Osteoblast (primary cell): ENCODE data around the gene LAMC1. TPM values are rescaled to one million over a fixed set of nuclear protein-coding genes. Genes with fewer than 3 reads are reported as not detected.
"Not testable (repeated sequence)": the region's sequence is repeated elsewhere in the genome, so short reads cannot be mapped to it uniquely, and the experiment has no call there.

Source experiments
- DNase-seq: peaks from one replicate; pipeline ENCODE4 v3.0.0; 2011; ENCODE audit warnings: low spot score, mixed read lengths; ENCODE audit not compliant: insufficient read length; ENCODE audit errors: missing footprints
- H2AFZ ChIP-seq: 2 replicates; pipeline ENCODE4 v1.6.0; 2011; ENCODE audit warnings: mild to moderate bottlenecking, low read length
- H3K27ac ChIP-seq: 2 replicates; pipeline ENCODE4 v1.5.1; 2011; ENCODE audit warnings: mild to moderate bottlenecking, low read depth, low read length, moderate library complexity
- H3K27me3 ChIP-seq: 2 replicates; pipeline ENCODE4 v1.6.0; 2012; ENCODE audit warnings: mild to moderate bottlenecking, control low read depth, inconsistent platforms, low read length, moderate library complexity; ENCODE audit not compliant: insufficient read depth
- H3K36me3 ChIP-seq: 2 replicates; pipeline ENCODE4 v1.5.1; 2011; ENCODE audit warnings: mild to moderate bottlenecking, low read length, control low read depth, moderate library complexity; ENCODE audit not compliant: insufficient read depth
- H3K4me1 ChIP-seq: 2 replicates; pipeline ENCODE4 v1.5.1; 2011; ENCODE audit warnings: mild to moderate bottlenecking, low read length, control low read depth, moderate library complexity; ENCODE audit not compliant: insufficient read depth
- H3K4me2 ChIP-seq: 2 replicates; pipeline ENCODE4 v1.6.0; 2011; ENCODE audit warnings: mild to moderate bottlenecking, low read length; ENCODE audit not compliant: insufficient read depth
- H3K4me3 ChIP-seq: fragments of 200-600 bp; sonication (generic); 3 replicates; pipeline ENCODE4 v1.5.1; 2012; ENCODE audit warnings: mild to moderate bottlenecking, low read length, inconsistent platforms; ENCODE audit not compliant: insufficient read depth
- H3K79me2 ChIP-seq: 2 replicates; pipeline ENCODE4 v1.6.0; 2012; ENCODE audit warnings: mild to moderate bottlenecking, low read length, control low read depth, inconsistent platforms; ENCODE audit not compliant: insufficient read depth
- H3K9me3 ChIP-seq: 2 replicates; pipeline ENCODE4 v1.5.1; 2011; ENCODE audit warnings: low read depth, low read length, control low read depth
- H4K20me1 ChIP-seq: 2 replicates; pipeline ENCODE4 v1.6.0; 2012; ENCODE audit warnings: mild to moderate bottlenecking, low read length, control low read depth; ENCODE audit not compliant: insufficient read depth
- total RNA-seq: library from RNA; depleted of rRNA; stranded (reverse); fragments of >200 nt; gene quantifications from 2 replicates; pipeline ENCODE4 v1.2.3, GENCODE V29; 2012
- TF ChIP-seq, protein P1 (sequence below): IDR thresholded peaks from 2 replicates; pipeline ENCODE4 v1.5.1; 2011; ENCODE audit warnings: mild to moderate bottlenecking, low read depth, low read length, moderate library complexity; ENCODE audit errors: extremely low read depth

The LAMC1 gene
- total RNA-seq, 1 donor, result 966 TPM

DNA sequence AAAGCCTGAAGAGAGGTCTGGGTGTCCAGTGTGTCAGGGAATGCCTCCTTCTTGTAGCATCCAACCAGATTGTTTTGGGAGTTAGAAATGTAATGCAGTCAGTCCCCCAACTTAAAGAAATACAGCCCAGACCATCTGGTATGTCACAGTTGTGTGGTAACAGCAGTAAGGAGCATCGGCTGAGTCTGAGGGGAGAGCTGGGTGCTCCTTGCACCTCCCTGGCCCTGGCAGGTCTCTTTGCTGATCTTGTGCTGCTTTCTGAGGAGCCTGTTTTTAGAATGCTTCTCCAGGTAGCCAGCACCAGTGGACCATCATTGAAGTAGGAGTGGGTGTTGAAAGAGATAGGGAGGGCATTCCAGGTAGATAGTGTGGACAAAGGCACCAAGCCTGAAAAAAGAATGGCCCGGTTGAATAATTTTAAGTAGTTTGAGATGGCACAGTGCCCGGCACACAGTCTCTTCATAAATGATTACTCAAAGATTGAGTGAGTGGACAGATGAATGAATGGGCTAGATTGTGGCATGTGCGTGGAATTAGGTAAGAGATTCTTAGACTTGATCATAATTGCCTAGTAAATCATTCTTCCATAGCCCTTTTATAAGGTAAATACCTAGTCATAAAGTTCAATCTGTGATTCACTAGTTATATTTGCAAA, 46.5 kb downstream of the LAMC1 start:
- Histone ChIP-seq H3K27ac (peak overlapping the region; percentile 34), H3K4me2 (no peak overlapping the region), H3K4me1 (peaks cover 46% of the 10 kb centered on the region), H2AFZ (no peak overlapping the region), H3K36me3 (peaks cover 2% of the 10 kb centered on the region), H3K9me3 (no peaks in the 10 kb centered on the region), H3K4me3 (no peak overlapping the region), H3K27me3 (no peaks in the 10 kb centered on the region), H4K20me1 (peaks cover 78% of the 10 kb centered on the region), H3K79me2 (peaks cover 99% of the 10 kb centered on the region)
- TF ChIP-seq, protein P1, sequence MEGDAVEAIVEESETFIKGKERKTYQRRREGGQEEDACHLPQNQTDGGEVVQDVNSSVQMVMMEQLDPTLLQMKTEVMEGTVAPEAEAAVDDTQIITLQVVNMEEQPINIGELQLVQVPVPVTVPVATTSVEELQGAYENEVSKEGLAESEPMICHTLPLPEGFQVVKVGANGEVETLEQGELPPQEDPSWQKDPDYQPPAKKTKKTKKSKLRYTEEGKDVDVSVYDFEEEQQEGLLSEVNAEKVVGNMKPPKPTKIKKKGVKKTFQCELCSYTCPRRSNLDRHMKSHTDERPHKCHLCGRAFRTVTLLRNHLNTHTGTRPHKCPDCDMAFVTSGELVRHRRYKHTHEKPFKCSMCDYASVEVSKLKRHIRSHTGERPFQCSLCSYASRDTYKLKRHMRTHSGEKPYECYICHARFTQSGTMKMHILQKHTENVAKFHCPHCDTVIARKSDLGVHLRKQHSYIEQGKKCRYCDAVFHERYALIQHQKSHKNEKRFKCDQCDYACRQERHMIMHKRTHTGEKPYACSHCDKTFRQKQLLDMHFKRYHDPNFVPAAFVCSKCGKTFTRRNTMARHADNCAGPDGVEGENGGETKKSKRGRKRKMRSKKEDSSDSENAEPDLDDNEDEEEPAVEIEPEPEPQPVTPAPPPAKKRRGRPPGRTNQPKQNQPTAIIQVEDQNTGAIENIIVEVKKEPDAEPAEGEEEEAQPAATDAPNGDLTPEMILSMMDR, result no peak
- DNase-seq, result peak; percentile 52

DNA sequence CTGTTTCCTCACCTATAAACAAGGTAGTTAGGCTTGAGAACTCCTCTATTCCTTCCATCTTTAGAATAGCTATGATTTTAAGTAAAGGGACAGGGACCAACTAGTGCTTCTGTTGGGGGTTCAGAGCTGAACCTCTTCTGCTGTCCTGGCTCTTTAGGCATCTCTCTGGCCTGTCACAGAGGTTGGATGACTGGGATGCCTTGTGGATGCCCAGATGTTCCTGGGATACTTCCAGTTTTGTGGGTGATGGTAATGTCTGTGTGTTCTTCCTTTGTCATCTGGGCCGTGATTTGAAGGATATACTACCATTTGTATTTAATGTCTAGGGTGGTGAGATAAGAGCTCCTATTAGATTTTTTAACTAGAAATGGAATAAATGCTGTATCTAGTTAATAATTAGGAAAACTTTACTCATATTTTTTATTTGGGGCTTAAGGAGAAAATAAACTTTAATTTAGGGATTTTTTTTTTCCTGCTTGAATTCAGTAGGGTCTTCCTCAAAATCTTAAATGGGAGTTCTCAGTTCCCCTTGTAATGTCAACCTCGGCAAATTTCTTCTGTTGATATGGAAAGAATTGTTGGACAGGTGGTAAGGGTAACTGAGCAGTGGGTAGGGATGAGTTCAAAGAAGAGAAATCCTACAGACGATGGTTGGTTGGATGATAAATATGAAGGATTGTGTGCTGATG, 47.2 kb downstream of the LAMC1 start:
- Histone ChIP-seq H3K79me2 (peaks cover 99% of the 10 kb centered on the region), H3K27me3 (no peaks in the 10 kb centered on the region), H4K20me1 (peaks cover 78% of the 10 kb centered on the region), H3K27ac (peak overlapping the region; percentile 34), H2AFZ (no peak overlapping the region), H3K4me1 (peaks cover 51% of the 10 kb centered on the region), H3K4me3 (no peak overlapping the region), H3K4me2 (peak overlapping the region; percentile 63), H3K36me3 (no peaks in the 10 kb centered on the region), H3K9me3 (no peaks in the 10 kb centered on the region)
- DNase-seq, result no peak
- TF ChIP-seq, protein P1, result no peak

DNA sequence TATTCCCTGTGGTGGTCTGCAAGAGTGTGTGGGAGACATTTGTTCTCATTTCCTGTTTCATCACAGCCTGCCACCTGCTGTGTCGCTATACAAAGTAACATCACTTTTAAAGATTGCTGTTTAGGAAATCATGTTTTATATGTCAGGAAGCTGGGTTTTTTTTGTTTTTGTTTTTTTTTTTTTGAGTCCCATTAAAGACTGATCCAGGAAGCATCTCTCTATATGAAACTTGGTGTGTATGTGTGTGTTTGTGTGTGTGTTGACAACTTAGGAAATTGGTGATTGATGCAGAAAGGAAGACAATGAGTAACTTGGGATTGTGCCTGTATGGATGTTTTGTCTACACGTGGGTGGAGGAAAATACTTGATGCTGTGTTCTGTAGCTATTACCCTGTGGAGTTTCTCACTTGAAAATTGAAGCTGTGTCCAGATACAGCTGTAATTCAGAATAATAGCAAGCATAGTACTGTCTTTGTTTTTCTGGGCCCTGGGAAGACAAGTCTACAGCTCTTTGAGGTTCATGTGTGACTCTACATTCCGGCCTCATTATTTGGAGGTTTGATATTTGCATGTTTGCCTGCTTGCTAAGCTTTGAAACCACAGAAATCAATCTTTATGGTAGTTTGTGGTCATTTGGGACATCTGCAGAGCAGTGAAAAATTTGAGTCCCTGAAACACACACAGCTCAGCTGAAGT, 47.9 kb downstream of the LAMC1 start:
- Histone ChIP-seq H3K4me3 (no peak overlapping the region), H2AFZ (no peak overlapping the region), H4K20me1 (peaks cover 79% of the 10 kb centered on the region), H3K4me1 (peaks cover 58% of the 10 kb centered on the region), H3K4me2 (peak overlapping the region; percentile 63), H3K27me3 (no peaks in the 10 kb centered on the region), H3K79me2 (peaks cover 99% of the 10 kb centered on the region), H3K36me3 (no peaks in the 10 kb centered on the region), H3K27ac (peak overlapping the region; percentile 34), H3K9me3 (no peaks in the 10 kb centered on the region)
- DNase-seq, result no peak
- TF ChIP-seq, protein P1, result no peak

DNA sequence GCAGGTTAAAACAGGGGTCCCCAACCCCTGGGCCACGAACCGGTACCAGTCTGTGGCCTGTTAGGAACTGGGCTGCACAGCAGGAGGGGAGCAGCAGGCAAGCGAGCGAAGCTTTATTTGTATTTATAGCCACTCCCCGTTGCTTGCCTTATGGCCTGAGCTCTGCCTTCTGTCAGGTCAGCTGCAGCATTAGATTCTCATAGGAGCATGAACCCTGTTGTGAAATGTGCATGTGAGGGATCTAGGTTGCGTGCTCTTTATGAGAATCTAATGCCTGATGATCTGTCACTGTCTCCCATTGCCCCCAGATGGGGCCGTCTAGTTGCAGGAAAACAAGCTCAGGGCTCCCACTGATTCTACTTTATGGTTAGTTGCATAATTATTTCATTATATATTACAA, 49.4 kb downstream of the LAMC1 start:
- not testable (repeated sequence) for DNase-seq

More for the DNA sequence above, 49.4 kb downstream of the LAMC1 start:
- not testable (repeated sequence) for H2AFZ ChIP-seq, H3K9me3 ChIP-seq, H3K36me3 ChIP-seq, H3K27me3 ChIP-seq, H3K4me3 ChIP-seq, H3K4me2 ChIP-seq
- peaks cover 99% of the 10 kb centered on the region for H3K79me2 ChIP-seq
- peaks cover 90% of the 10 kb centered on the region for H4K20me1 ChIP-seq
- H3K27ac ChIP-seq, result peak overlapping the region; percentile 18
- peaks cover 64% of the 10 kb centered on the region for H3K4me1 ChIP-seq
